ENCODE data around the gene TACC2. TPM values are rescaled to one million over a fixed set of nuclear protein-coding genes. Genes with fewer than 3 reads are reported as not detected.

Gene TACC2
- total RNA-seq, 1 experiment from 2014 or later: 24.4 TPM

DNA sequence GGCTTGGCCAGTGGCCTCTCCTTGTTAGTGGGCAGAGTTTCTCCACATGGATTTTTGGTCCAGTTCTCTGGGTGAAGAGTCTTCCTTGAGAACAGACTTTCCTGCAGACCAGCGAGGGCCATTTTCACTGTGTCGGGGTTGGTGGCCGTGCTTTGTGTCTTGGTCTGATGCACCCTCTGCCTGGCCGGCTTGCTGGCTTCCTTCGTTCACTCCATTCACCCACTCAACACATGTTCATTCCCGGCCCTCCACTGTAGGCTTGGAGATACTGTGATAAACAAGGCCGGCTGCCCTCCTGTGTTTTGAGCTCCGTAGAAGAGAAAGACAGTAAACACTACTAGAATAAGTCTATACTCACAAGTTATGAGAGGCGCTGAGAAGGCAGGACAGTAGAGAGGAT lies 205.3 kb downstream of the TACC2 start:
- no peaks in the 10 kb centered on the region for H3K27me3 Mint-ChIP-seq (ENCODE audit: unreplicated experiment)
- no peak overlapping the region for H3K27ac Mint-ChIP-seq (ENCODE audit: unreplicated experiment)
- no TSS peak for BruUV-seq (replicated peaks)
- H3K4me1 Mint-ChIP-seq (ENCODE audit: low read depth, unreplicated experiment): no peaks in the 10 kb centered on the region
- intact Hi-C loops (cut with micrococcal nuclease; ENCODE audit: unreplicated experiment): no loop called here
- TF ChIP-seq, protein P1, sequence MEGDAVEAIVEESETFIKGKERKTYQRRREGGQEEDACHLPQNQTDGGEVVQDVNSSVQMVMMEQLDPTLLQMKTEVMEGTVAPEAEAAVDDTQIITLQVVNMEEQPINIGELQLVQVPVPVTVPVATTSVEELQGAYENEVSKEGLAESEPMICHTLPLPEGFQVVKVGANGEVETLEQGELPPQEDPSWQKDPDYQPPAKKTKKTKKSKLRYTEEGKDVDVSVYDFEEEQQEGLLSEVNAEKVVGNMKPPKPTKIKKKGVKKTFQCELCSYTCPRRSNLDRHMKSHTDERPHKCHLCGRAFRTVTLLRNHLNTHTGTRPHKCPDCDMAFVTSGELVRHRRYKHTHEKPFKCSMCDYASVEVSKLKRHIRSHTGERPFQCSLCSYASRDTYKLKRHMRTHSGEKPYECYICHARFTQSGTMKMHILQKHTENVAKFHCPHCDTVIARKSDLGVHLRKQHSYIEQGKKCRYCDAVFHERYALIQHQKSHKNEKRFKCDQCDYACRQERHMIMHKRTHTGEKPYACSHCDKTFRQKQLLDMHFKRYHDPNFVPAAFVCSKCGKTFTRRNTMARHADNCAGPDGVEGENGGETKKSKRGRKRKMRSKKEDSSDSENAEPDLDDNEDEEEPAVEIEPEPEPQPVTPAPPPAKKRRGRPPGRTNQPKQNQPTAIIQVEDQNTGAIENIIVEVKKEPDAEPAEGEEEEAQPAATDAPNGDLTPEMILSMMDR (IDR thresholded peaks at IDR 0.05; ENCODE audit: unreplicated experiment): no peak
- no peak for DNase-seq
- H3K36me3 Mint-ChIP-seq (ENCODE audit: insufficient read depth, unreplicated experiment): no peaks in the 10 kb centered on the region
- H3K9me3 Mint-ChIP-seq (ENCODE audit: low read depth, unreplicated experiment): no peaks in the 10 kb centered on the region
- no peak overlapping the region for H3K4me3 Mint-ChIP-seq (ENCODE audit: low read depth, unreplicated experiment)
- CTCF ChIA-PET: no interaction called here

DNA sequence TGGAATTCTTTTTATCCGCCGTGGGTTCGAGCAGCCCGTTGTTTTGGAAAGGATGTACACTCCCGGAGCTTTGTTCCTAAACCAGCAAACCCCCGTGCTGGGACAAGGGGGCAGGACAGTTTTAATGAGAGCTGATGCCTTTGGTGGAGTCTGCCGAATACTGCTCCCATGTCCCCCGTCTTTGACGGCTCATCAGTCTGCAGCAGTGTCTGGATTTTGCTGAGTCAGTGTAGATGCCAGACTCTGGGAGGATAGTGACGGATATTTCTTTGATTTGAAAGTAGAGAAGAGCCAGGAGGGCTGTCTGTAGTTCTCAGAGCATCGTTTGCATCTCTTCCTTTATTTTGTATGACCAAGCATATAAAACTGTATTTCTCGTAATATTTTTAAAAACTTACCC lies 207.3 kb downstream of the TACC2 start:
- Mint-ChIP-seq H3K36me3 (ENCODE audit: insufficient read depth, unreplicated experiment) (no peaks in the 10 kb centered on the region), H3K4me1 (ENCODE audit: low read depth, unreplicated experiment) (no peaks in the 10 kb centered on the region), H3K27me3 (ENCODE audit: unreplicated experiment) (no peaks in the 10 kb centered on the region), H3K27ac (ENCODE audit: unreplicated experiment) (no peak overlapping the region), H3K9me3 (ENCODE audit: low read depth, unreplicated experiment) (no peaks in the 10 kb centered on the region), H3K4me3 (ENCODE audit: low read depth, unreplicated experiment) (no peak overlapping the region)
- DNase-seq: no peak
- no TSS peak for BruUV-seq (replicated peaks)
- intact Hi-C loops (cut with micrococcal nuclease; ENCODE audit: unreplicated experiment): no loop called here
- CTCF ChIA-PET: no interaction called here
- TF ChIP-seq, protein P1 (IDR thresholded peaks at IDR 0.05; ENCODE audit: unreplicated experiment): no peak

DNA sequence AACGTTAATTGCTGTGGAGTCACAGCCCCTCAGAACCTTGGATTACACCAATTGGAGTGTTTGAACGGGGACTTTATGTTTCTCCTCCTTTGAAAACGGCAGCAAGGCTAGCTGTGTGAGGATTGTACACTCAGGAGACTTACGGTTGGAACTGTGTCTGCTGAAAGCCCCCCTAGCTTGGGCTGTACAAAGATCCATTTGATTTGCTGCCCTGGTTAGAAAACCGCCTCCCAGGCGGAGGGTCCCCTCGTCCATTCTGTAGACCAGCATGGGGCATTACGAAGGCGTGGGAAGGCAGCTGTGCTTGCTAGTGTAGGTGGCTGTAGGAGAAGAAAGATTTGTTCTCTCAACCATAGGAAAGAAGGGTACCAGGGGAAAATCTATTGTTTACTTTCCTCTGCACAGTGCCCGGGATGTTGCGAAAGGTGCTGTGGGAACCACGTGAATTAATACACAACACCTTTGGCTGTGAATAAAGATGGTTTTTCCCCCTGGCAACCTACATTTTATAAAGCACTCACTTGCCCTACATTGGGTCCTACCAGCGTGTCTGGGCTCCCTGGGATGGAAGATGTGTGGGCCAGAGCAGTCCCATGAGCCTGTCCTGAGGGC lies 208.8 kb downstream of the TACC2 start:
- Mint-ChIP-seq H3K27ac (ENCODE audit: unreplicated experiment) (no peak overlapping the region), H3K27me3 (ENCODE audit: unreplicated experiment) (no peaks in the 10 kb centered on the region), H3K9me3 (ENCODE audit: low read depth, unreplicated experiment) (no peaks in the 10 kb centered on the region), H3K36me3 (ENCODE audit: insufficient read depth, unreplicated experiment) (no peaks in the 10 kb centered on the region), H3K4me3 (ENCODE audit: low read depth, unreplicated experiment) (no peak overlapping the region), H3K4me1 (ENCODE audit: low read depth, unreplicated experiment) (no peaks in the 10 kb centered on the region)
- DNase-seq: no peak
- CTCF ChIA-PET: no interaction called here
- intact Hi-C loops (cut with micrococcal nuclease; ENCODE audit: unreplicated experiment): no loop called here
- BruUV-seq (replicated peaks): no TSS peak
- TF ChIP-seq, protein P1 (IDR thresholded peaks at IDR 0.05; ENCODE audit: unreplicated experiment): no peak

DNA sequence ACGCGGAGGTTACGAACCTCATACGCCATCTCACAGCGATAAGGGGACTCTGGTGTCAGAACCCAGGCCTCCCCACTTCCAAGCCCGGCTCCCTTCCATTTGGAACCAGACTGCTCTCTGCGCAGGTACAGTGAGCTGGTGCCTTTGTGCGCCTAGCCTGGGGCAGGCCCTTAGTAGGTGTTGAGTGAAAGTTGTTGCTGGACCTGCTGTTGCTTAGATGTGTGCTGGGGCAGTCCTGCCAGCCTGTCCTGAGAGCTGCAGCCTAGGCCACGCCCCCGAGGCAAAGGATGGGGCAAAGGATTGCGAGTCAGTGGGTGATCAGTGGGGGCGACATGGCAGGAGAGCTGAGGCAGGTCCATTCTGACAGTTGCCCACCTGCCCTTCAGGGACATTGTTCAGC lies 209.7 kb downstream of the TACC2 start:
- no peaks in the 10 kb centered on the region for H3K36me3 Mint-ChIP-seq (ENCODE audit: insufficient read depth, unreplicated experiment)
- DNase-seq: no peak
- no peak overlapping the region for H3K27ac Mint-ChIP-seq (ENCODE audit: unreplicated experiment)
- H3K4me1 Mint-ChIP-seq (ENCODE audit: low read depth, unreplicated experiment): no peaks in the 10 kb centered on the region
- TF ChIP-seq, protein P1 (IDR thresholded peaks at IDR 0.05; ENCODE audit: unreplicated experiment): no peak
- H3K4me3 Mint-ChIP-seq (ENCODE audit: low read depth, unreplicated experiment): no peak overlapping the region
- no TSS peak for BruUV-seq (replicated peaks)
- intact Hi-C loops (cut with micrococcal nuclease; ENCODE audit: unreplicated experiment): no loop called here
- CTCF ChIA-PET: no interaction called here
- no peaks in the 10 kb centered on the region for H3K27me3 Mint-ChIP-seq (ENCODE audit: unreplicated experiment)
- no peaks in the 10 kb centered on the region for H3K9me3 Mint-ChIP-seq (ENCODE audit: low read depth, unreplicated experiment)
